DOHH2 (cell line): ENCODE data around the gene ENTPD7.

ENCODE experiments used
- EZH2phosphoT487 ChIP-seq: fragments of 200-600 bp; sonication (generic); IDR thresholded peaks from 2 replicates; pipeline ENCODE4 v1.6.1; 2017; ENCODE audit warnings: borderline replicate concordance, mild to moderate bottlenecking, antibody characterized with exemption, low read length, moderate library complexity, mixed read lengths
- TF ChIP-seq, protein P1 (sequence below): fragments of 200-600 bp; sonication (generic); IDR thresholded peaks from one replicate; pipeline ENCODE4 v1.5.1; 2014; ENCODE audit warnings: antibody characterized with exemption, mild to moderate bottlenecking, low read depth, low read length; ENCODE audit not compliant: poor library complexity, severe bottlenecking

DNA sequence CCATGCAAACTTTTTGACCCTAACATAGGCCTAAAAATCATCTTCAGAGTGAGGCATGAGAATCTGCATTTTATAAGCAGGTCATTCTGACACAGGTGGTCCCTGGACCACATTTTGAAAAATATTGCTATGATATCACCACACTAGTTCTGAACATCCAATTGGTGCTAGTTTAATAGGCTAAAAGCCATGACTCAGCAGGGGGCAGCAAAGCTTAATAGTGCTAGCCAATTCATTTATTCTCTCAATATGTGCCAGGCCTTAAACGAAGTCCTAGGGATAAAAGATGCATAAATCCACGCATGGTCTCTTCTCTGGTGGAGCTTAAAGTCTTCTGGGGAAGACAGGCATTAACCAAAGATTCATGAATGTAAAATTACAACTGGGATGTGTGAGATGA is 28.9 kb upstream of the ENTPD7 start:
- TF ChIP-seq, protein P1, sequence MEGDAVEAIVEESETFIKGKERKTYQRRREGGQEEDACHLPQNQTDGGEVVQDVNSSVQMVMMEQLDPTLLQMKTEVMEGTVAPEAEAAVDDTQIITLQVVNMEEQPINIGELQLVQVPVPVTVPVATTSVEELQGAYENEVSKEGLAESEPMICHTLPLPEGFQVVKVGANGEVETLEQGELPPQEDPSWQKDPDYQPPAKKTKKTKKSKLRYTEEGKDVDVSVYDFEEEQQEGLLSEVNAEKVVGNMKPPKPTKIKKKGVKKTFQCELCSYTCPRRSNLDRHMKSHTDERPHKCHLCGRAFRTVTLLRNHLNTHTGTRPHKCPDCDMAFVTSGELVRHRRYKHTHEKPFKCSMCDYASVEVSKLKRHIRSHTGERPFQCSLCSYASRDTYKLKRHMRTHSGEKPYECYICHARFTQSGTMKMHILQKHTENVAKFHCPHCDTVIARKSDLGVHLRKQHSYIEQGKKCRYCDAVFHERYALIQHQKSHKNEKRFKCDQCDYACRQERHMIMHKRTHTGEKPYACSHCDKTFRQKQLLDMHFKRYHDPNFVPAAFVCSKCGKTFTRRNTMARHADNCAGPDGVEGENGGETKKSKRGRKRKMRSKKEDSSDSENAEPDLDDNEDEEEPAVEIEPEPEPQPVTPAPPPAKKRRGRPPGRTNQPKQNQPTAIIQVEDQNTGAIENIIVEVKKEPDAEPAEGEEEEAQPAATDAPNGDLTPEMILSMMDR, result peak; percentile 49
- TF ChIP-seq EZH2phosphoT487, result no peak
